Activated T-cell treated with anti-CD3 and anti-CD28 coated beads, Interleukin-2, amount 50 U/mL, for 24 hours (primary cell): ENCODE data around the gene NUAK2.
"Not testable (repeated sequence)": the region's sequence is repeated elsewhere in the genome, so short reads cannot be mapped to it uniquely, and the experiment has no call there.

Experiments used
- DNase-seq: peaks from one replicate; pipeline ENCODE4 v3.0.0-alpha.2; 2020
- H3K27ac Mint-ChIP-seq: 2 replicates; pipeline ENCODE4 v1.8.0; 2020; ENCODE audit warnings: mild to moderate bottlenecking, mixed read lengths
- H3K27me3 Mint-ChIP-seq: 2 replicates; pipeline ENCODE4 v1.8.0; 2020; ENCODE audit warnings: mixed read lengths
- H3K36me3 Mint-ChIP-seq: 2 replicates; pipeline ENCODE4 v1.8.0; 2020; ENCODE audit warnings: low read depth, mixed read lengths
- H3K4me1 Mint-ChIP-seq: 2 replicates; pipeline ENCODE4 v1.8.0; 2020; ENCODE audit warnings: low read depth, mixed read lengths
- H3K4me3 Mint-ChIP-seq: 2 replicates; pipeline ENCODE4 v1.8.0; 2020; ENCODE audit warnings: mild to moderate bottlenecking, moderate library complexity, mixed read lengths
- H3K9me3 Mint-ChIP-seq: 2 replicates; pipeline ENCODE4 v1.8.0; 2020; ENCODE audit warnings: mixed read lengths

NUAK2 gene

DNA sequence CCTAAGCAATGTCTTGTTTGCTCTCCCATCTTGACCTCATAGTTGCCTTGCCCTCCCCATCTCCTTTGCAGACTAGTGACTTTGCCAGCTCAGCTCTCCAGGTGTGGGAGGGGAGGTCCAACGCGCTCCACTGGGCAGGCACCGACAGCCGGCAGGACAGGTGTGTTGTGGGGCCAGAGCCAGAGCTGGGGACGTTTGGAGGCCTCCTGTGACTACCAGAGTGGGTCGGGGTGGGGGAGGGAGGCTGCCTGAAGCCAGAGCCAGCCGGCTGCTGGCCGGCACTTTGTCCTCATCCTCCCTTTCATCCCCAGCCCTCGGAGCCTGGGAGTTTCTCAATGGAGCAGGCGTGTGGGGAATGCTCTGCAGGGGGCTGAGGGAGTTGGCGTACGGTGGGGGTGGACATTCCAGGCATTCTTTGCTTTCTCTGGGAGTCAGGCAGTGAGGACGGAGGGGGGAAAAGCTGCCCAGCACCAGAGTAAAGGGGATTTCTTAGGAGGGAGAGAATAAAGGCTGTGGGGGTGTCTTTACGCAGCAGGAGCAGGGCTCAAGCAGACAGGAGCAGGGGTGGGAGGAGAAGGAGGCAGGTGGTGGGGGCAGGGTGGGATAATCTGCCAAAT lies 20.2 kb downstream of the NUAK2 start:
- Mint-ChIP-seq H3K4me1 (peaks cover 46% of the 10 kb centered on the region), H3K27ac (no peak overlapping the region), H3K27me3 (no peaks in the 10 kb centered on the region), H3K9me3 (no peaks in the 10 kb centered on the region), H3K4me3 (no peak overlapping the region), H3K36me3 (peaks cover 33% of the 10 kb centered on the region)
- no peak for DNase-seq

DNA sequence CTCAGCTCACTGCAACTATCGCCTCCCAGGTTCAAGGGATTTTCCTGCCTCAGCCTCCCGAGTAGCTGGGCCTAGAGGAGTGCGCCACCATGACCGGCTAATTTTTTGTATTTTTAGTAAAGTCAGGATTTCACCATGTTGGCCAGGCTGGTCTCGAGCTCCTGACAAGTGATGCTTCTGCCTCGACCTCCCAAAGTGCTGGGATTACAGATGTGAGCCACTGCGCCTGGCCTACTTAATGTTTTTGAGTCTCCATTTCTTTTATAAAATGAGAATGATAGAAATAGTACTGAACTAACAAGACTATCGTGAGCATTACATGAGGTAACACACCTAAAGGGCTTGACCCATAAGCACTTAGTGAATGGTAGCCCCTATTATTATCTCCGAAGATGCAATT lies 21.4 kb downstream of the NUAK2 start:
- no peaks in the 10 kb centered on the region for H3K27me3 Mint-ChIP-seq
- H3K9me3 Mint-ChIP-seq = no peaks in the 10 kb centered on the region
- H3K4me1 Mint-ChIP-seq = peaks cover 48% of the 10 kb centered on the region
- no peak overlapping the region for H3K27ac Mint-ChIP-seq
- no peak for DNase-seq
- peaks cover 23% of the 10 kb centered on the region for H3K36me3 Mint-ChIP-seq
- no peak overlapping the region for H3K4me3 Mint-ChIP-seq

DNA sequence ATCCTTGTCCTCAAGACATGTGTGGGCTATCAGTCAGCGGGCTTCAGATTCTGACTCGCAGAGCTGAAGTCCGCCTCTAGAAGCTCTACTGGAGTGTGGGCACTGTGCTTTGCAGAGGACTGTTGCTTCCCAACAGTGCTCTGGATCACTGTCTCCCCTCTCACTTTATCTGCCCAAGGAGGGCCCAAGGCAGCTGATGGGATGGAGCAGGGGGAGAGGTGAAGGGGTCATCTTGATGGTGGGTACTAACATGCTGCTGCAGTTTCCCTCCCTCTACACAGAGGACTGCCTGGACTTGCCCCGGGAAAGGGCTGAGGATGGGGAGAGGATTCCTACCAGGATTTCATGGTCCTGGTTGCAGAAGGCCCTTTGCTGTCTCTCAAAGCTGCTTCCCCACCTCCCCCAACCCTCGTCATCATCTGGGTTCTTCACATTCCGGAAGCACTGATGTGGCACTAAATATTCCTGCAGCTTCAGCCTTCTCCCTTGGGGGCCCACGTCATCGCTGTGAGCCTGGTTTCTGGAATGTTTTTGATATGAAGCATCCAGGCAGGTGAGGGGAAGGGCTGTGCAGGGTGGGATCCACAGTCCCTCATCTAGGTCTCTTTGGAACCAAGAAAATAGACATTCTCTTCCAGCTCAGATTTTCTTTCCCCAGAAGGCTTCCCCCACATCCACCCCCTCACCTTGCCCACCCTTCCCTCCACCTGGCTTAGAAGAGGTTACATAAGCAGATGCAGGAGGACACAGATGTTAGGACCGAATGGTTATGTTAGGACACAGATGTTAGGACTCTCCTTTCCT lies 23.2 kb downstream of the NUAK2 start:
- no peaks in the 10 kb centered on the region for H3K27me3 Mint-ChIP-seq
- no peak for DNase-seq
- no peak overlapping the region for H3K27ac Mint-ChIP-seq
- H3K4me1 Mint-ChIP-seq = peaks cover 53% of the 10 kb centered on the region
- H3K4me3 Mint-ChIP-seq = no peak overlapping the region
- H3K36me3 Mint-ChIP-seq = peaks cover 10% of the 10 kb centered on the region
- no peaks in the 10 kb centered on the region for H3K9me3 Mint-ChIP-seq

DNA sequence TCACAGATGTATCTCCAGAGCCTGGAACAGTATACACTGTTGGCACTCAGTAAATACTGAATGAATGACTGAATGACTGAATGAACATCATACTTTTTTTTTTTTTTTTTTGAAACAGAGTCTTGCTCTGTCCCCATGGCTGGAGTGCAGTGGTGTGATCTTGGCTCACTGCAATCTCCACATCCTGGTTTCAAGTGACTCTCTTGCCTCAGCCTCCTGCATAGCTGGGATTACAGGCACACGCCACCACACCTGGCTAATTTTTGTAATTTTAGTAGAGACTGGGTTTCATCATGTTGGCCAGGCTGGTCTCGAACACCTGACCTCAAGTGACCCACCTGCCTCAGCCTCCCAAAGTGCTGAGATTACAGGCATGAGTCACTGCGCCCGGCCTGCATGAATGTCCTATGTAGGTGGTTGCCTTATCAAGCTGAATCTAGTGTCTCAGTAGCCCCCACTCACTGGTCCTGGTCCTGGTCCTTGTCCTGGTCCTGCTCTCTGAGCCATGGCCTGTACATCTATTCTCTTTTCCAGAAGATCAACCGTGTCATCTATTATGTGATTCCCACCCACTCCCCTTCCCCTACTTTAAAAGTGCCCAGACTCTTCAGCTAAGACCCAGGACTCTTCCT lies 23.9 kb downstream of the NUAK2 start:
- not testable (repeated sequence) for H3K9me3 Mint-ChIP-seq

DNA sequence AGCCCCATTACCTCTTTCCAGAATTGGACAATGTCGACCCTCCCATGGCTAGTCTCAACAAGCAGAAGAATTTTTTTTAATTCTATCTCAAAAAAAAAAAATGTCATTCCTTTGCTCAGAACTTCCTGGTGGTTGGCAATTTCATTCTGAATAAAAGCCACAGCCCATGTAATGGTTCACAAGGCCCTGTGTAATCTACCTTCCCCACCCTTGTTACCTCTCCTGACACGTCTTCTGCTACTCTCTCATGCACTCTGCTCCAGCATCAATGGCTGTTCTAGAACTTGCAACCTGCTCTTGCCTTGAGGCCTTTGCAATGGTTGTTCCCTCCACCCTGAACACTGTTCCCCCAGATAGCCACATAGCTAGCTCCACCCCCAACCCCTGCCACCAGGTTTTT lies 25.4 kb downstream of the NUAK2 start:
- no peak overlapping the region for H3K27ac Mint-ChIP-seq
- H3K9me3 Mint-ChIP-seq = no peaks in the 10 kb centered on the region
- no peak overlapping the region for H3K4me3 Mint-ChIP-seq
- no peak for DNase-seq
- H3K27me3 Mint-ChIP-seq = no peaks in the 10 kb centered on the region
- H3K4me1 Mint-ChIP-seq = peaks cover 56% of the 10 kb centered on the region
- peaks cover 3% of the 10 kb centered on the region for H3K36me3 Mint-ChIP-seq

More for the DNA sequence above, 23.9 kb downstream of the NUAK2 start:
- H3K4me1 Mint-ChIP-seq = peaks cover 55% of the 10 kb centered on the region
- not testable (repeated sequence) for H3K4me3 Mint-ChIP-seq, H3K36me3 Mint-ChIP-seq, DNase-seq, H3K27me3 Mint-ChIP-seq, H3K27ac Mint-ChIP-seq

DNA sequence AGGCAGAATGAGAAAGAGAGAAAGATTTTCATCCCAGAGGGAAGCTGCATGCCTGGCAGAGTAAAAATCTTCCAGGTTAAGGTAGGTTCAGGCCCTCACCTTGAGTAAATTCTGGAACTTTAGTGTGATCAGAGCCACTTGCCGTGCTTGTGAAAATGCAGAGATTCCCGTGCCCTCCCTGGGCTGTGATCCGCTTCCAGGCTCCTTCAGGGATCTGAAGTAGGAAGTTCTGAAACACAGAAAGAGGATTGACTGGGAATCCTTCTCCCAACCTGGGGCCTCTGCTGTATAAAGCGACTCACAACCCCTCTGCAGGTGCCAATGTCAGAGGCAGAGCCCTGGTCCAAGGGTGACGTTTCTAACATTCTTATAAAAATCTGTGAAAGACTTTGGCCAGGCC lies 26.6 kb downstream of the NUAK2 start:
- Mint-ChIP-seq H3K4me1 (peaks cover 52% of the 10 kb centered on the region), H3K27me3 (no peaks in the 10 kb centered on the region), H3K4me3 (no peak overlapping the region), H3K36me3 (no peaks in the 10 kb centered on the region), H3K9me3 (no peaks in the 10 kb centered on the region), H3K27ac (peak overlapping the region; percentile 52)
- DNase-seq = no peak

DNA sequence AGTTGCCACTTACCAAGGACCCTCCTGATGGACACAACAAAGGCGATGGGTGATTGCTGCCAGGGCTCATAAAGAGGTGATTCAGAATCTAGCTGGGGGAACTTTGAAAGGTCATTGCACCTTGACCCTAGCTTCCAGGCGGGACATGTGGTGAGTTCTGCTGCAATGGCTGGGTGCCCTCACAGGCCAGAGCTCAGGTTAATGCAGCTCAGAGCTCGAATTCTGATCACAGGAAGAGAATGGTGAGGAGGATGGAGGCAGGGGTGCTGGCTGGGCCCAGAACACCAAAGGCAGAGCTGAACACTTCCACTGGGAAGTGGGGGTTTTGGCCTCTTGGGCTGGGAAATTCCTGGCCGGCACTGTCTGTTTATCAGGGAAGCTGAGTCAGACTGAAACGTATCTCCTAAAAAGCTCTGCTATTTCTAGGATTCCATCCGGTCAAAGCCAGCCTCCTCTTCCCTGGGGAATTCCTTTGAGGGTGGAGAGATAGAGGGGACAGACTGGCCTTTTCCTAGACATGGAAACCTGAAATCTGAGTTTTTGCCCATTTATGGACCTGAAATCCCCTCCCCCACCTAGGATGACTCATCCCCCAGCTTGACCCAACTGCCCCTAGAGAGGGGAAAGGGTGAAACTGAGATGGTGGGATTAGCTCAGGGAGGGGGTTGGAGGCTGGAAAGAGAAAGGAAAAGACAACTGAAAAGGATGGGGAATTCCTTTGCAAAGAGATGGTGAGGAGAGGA lies 27.2 kb downstream of the NUAK2 start:
- H3K9me3 Mint-ChIP-seq = no peaks in the 10 kb centered on the region
- no peak for DNase-seq
- H3K36me3 Mint-ChIP-seq = no peaks in the 10 kb centered on the region
- no peak overlapping the region for H3K4me3 Mint-ChIP-seq
- H3K4me1 Mint-ChIP-seq = peaks cover 53% of the 10 kb centered on the region
- no peaks in the 10 kb centered on the region for H3K27me3 Mint-ChIP-seq
- peak overlapping the region; percentile 68 for H3K27ac Mint-ChIP-seq

DNA sequence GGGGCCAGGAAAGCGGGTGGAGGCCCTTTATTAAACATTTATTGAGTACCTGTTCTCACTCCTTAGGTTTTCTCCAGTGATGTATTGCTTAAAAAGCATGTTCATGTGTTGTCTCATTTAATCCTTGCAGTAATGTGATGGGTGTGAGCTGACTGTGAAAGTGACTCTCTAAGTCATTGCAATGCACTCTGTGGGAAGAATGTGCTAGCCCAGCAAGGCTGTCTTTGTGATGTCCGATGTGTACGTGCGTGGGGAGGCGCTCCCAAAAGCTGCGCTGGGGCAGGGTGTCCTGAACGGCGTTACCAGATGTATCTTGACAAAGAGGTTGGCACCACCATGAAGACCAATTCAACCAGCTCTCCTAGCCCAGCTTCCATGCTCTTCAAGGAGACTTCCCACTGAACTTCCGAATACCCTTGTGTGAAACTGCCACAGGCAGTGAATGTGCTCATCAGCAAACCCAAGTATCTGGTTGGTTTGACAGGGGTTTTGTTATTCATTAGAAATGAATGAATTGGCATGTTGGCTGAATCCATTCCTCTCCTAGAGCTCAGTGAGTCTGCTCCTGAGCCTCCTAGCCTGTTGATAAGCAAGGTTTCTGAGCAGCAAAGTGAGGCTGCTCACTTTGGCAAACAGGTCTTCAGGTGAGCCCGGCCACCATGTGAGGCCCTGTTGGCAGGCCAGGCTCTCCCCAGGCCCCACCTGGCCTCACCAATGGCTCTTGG lies 28.0 kb downstream of the NUAK2 start:
- no peak for DNase-seq
- H3K27ac Mint-ChIP-seq = no peak overlapping the region
- no peak overlapping the region for H3K4me3 Mint-ChIP-seq
- peaks cover 57% of the 10 kb centered on the region for H3K4me1 Mint-ChIP-seq
- H3K27me3 Mint-ChIP-seq = no peaks in the 10 kb centered on the region
- no peaks in the 10 kb centered on the region for H3K9me3 Mint-ChIP-seq
- H3K36me3 Mint-ChIP-seq = no peaks in the 10 kb centered on the region

DNA sequence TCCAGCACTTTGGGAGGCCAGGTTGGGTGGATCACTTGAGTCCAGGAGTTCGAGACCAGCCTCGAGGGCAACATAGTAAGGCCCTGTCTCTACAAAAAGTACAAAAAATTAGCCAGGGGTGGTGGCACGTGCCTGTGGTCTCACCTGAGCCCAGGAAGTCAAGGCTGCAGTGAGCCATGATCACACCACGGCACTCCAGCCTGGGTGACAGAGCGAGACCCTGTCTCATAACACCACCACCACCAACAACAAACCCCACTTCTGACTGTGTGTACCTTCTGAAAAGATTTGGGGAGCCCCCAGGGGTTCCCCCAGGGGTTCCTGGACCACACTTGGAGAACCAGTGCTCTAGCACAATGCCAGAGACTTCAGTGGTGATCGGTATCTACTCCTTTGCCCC lies 29.9 kb downstream of the NUAK2 start:
- Mint-ChIP-seq H3K4me1 (peaks cover 63% of the 10 kb centered on the region), H3K4me3 (no peak overlapping the region), H3K27ac (no peak overlapping the region), H3K36me3 (no peaks in the 10 kb centered on the region), H3K27me3 (no peaks in the 10 kb centered on the region), H3K9me3 (no peaks in the 10 kb centered on the region)
- no peak for DNase-seq

DNA sequence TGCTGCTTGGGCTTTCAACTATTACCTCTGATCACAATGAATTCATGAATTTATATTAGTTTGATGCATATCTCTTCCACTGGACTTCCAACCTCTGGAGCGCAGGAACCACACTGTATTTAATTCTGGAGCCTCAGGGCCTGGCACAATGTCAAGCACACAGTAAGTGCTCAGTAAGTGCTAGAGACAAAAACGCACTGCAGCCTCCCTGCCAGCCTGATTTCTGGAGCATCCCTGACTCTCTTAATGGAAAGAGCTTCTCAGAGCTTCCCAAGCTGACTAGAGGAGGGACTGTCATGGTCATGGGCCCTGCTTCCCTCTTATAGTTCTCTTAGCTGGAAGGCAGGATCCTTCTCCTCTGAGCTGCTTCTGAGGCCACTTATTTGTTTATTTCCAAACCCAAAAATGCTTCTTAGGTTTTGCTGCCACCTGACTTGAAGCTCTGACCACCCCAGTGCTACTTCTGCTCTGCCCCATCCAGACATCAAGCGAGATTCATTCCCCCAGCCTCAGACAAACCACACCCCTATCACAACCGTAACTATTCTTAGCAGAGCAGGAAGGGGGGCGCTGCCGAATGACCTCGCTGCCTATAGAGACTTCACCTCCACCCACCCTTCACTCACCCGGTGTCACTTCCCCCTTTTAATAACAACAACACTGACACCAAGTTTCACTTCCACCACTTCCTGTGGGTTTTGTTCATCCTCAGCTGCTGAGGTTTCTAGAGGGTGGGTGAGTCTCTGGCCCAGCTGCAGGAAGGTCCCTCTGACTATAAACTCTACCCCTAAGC lies 33.6 kb downstream of the NUAK2 start:
- peaks cover 72% of the 10 kb centered on the region for H3K4me1 Mint-ChIP-seq
- H3K27me3 Mint-ChIP-seq = no peaks in the 10 kb centered on the region
- H3K4me3 Mint-ChIP-seq = peak overlapping the region; percentile 47
- peak overlapping the region; percentile 85 for H3K27ac Mint-ChIP-seq
- H3K9me3 Mint-ChIP-seq = no peaks in the 10 kb centered on the region
- no peaks in the 10 kb centered on the region for H3K36me3 Mint-ChIP-seq
- peak; percentile 76 for DNase-seq

DNA sequence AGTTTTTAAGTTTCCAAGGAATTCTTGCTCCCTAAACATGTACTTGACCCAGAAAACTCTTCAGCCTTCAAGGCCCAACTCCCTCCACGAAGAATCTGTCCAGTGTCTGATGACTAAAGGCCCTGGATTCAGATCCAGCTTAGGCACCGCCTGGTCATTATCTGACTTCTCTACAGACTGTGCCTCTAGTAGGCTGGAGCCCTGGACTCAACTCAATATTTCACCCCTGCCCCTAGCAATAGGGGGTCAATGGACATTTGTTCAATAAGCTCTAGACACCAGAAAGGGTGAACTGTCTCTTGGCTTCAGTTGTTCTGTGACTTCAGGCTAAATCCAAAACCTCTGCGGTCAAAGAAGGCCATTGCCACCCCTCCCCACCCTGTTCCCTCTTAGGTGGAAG lies 34.5 kb downstream of the NUAK2 start:
- Mint-ChIP-seq H3K4me1 (peaks cover 80% of the 10 kb centered on the region), H3K4me3 (no peak overlapping the region), H3K27ac (no peak overlapping the region), H3K36me3 (no peaks in the 10 kb centered on the region), H3K9me3 (no peaks in the 10 kb centered on the region), H3K27me3 (no peaks in the 10 kb centered on the region)
- DNase-seq = no peak

DNA sequence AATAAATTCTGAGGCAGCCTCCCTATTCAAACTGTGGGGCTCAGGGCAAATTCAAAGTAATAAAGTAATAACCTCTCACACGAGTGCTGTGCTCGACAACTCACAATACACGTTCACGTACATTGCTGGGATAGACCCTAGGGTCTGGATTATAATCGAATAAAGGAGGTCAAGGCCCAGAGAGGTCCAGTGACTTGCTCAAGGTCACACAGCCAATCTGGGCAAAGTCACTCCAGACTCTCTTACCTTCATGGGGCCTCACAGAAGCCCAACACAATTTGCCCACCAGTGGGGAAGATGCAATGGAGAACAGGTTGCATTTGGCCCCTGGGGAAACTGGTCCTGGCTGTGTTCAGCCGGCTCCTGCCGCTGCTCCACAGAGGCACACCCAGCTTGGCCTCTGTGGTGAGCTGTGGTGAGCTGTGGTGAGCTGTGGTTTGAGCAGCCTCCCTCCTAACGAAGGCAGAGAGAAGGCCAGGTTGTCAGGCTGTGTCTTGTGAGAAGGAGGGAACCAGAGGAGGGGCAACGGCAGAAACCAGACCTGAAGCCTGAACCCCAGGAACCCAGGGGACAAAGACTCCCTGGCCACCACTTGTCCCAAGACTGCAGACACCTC lies 35.1 kb downstream of the NUAK2 start:
- Mint-ChIP-seq H3K36me3 (no peaks in the 10 kb centered on the region), H3K4me3 (peak overlapping the region; percentile 26), H3K4me1 (peaks cover 74% of the 10 kb centered on the region), H3K27ac (peak overlapping the region; percentile 83), H3K27me3 (no peaks in the 10 kb centered on the region), H3K9me3 (no peaks in the 10 kb centered on the region)
- peak; percentile 69 for DNase-seq

DNA sequence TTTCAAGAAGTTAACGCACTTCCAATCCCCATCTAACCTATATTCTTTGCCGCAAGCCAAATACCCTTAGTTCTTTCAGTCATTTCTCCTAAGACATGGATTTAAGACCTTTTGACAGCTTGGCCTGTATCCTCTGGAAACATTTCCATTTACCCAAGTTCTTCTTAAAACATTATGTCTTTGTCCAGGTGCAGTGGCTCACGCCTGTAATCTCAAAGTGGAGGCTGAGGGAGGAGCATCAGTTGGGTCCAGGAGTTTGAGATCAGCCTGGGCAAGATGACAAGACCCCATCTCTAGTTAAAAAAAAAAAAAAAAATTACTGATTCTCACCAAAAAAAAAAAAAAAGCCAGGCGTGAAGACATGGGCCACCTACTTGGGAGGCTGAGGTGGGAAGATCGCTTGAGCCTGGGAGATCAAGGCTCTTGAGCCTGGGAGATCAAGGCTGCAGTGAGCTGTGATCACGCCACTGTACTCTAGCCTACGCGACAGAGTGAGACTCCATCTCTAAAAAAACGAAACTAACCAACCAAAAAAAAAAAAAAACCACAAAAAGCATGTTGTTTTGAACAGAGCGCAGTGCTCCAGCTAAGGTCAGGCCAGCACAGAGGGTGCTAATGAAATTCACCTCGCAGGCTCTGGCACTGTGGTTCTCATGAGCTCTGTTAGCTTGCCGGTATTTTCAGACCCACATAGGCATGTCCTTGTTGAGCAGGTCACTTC lies 36.0 kb downstream of the NUAK2 start:
- peak; percentile 66 for DNase-seq
- H3K9me3 Mint-ChIP-seq = no peaks in the 10 kb centered on the region
- H3K27me3 Mint-ChIP-seq = no peaks in the 10 kb centered on the region
- H3K4me1 Mint-ChIP-seq = peaks cover 74% of the 10 kb centered on the region
- no peaks in the 10 kb centered on the region for H3K36me3 Mint-ChIP-seq
- peak overlapping the region; percentile 83 for H3K27ac Mint-ChIP-seq
- H3K4me3 Mint-ChIP-seq = peak overlapping the region; percentile 26
